GM18951 (cell line): ENCODE measurements around the gene ME1.
"Not testable (repeated sequence)": the region's sequence is repeated elsewhere in the genome, so short reads cannot be mapped to it uniquely, and the experiment has no call there.

Experiments used
- POLR2A ChIP-seq: IDR thresholded peaks from 4 replicates; pipeline ENCODE4 v1.6.1; 2011; ENCODE audit warnings: mild to moderate bottlenecking; ENCODE audit not compliant: insufficient read length, insufficient read depth; ENCODE audit errors: extremely low read depth
- in situ Hi-C: fragments of 300-500 bp; cut with MboI; formaldehyde crosslinking; loops from one replicate; pipeline ENCODE4 v1.12.0; 2022; ENCODE audit warnings: low sequenced_read_pairs, mixed read lengths, inconsistent platforms; ENCODE audit not compliant: unreplicated experiment

ME1 gene

DNA sequence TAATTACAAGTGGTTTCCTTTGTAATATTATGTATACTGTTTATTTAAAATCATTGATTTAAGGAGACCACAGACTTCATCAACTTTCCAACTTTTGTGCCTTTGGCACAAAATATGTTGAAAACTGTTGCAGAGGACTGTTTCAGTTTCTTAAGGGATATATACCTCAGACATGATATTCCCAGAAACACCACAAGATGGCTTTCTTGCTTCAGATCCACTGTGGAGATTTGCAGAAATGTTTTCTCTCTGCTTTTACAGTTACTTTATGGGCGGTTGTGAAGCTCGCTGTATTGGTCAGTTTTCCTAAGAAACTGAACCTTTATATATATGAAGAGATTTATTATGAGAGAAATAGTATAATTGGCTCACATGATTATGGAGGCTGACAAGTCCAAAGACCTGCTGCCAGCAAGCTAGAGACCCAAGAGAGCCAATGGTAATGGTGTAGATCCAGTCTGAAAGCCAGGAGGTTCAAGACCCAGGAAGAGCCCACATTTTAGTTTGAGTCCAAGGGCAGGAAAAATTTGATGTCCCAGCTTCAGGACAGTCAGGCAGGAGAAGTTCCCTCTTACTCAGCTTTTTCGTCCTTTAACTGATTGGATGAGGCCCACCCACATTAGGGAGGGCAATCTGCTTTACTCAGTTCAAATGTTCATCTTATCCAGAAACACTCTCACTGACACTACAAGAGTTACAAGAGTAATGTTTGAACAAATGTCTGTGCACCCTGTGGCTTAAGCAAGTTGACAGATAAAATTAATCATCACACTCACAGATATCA is 12.8 kb downstream of the ME1 start:
- in situ Hi-C loops, result no loop called here
- no peak for TF ChIP-seq POLR2A

DNA sequence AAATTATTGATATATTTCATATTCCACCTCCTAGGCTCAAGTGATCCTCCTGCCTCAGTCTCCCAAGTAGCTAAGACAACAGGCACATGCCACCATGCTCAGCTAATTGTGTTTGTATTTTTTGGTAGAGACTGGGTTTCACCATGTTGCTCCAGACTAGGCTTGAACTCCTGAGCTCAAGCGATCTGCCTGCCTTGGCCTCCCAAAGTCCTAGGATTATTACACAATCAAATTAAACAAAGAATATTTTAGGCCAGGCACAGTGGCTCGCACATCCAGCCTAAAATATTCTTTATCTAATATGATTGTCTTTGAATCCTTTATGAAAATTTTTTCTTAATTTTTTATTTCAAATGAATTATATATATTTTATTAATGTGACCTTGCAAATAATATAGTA is 17.8 kb downstream of the ME1 start:
- no peak for TF ChIP-seq POLR2A
- in situ Hi-C loops, result no loop called here

DNA sequence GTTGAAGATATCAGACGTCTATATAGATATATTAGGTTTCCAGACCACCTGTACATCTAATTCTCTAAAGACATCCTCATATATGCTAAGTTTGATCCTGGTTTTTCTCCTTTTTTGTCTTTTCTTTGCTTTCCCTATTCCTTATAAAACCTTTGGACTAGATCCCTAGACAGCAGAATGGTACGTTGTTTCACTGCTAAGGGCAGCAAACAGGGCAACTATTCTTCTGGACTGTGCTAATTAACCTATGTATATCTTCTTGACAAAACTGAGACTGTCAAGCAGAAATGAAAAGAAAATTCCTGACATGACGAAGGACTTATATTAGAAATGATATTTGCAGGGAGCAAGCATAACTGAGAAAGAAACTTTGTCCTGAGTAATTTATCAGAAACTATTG is 19.1 kb downstream of the ME1 start:
- TF ChIP-seq POLR2A, result no peak
- in situ Hi-C loops, result no loop called here

DNA sequence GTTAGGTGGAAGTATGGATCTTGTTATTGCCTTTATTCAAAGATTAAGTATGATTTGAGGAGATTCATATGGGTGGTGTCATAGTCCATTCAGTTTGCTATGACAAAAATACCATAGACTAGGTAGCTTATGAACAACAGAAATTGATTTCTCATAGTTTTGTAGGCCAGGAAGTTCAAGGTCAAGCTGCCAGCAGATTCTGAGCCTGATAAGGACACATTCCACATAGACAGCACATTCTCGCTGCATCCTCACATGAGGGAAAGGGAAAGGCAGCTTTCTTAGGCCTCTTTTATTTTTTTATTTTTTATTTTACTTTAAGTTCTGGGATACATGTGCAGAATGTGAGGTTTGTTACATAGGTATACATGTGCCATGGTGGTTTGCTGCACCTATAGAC is 27.7 kb downstream of the ME1 start:
- in situ Hi-C loops, result no loop called here
- TF ChIP-seq POLR2A, result no peak

DNA sequence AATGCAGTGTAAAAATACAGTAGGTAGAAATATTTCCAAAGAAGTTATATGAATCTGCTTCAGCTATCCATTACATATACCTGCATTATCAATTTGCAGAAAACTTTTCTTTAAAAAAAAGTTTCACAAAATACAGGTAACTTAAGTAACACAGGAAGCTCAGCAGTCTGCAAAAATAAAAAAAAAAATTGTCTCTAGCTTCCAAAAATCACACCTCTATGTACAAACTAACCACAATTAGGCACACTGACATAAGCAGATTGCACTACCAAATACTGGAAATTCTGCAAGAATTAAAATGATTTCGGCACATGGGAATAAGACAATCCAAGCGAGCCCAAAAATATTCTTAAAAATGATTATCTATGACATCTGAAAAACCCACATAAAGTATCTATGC is 41.2 kb downstream of the ME1 start:
- TF ChIP-seq POLR2A, result no peak
- in situ Hi-C loops, result no loop called here

DNA sequence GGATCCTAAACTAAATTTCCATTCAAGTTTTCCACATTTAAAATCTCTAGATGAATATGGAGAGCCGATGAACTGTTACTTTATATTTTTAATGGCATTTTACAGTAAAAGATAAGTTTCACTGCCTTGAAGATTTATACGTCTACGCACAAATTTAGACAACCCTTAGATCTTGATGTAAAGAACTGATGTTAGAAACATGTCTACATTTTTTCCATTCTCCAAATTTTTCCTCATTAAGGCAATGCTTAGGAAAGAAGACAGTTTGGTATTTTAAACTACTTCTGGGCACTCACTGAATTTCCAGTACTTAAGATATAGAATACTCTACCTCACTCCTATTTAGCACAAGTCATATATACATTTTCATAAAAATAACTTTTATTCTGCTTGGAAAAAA is 45.4 kb downstream of the ME1 start:
- no peak for TF ChIP-seq POLR2A
- in situ Hi-C loops, result no loop called here

DNA sequence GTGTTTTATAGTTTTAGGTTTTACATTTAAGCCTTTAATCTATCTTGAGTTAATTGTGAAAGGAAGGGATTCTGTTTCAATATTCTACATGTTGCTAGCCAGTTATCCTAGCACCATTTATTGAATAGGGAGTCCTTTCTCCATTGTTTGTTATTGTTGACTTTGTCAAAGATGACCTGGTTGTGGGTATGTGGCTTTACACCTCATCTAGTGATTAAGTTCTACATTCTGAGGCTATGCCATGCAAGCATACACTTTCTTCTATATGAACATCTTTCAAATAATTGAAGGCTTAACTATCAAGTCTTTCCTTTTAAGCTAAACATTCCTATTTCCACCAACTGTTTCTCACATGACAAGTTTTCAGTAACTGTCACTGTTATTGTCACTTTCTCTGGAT is 46.1 kb downstream of the ME1 start:
- no peak for TF ChIP-seq POLR2A

DNA sequence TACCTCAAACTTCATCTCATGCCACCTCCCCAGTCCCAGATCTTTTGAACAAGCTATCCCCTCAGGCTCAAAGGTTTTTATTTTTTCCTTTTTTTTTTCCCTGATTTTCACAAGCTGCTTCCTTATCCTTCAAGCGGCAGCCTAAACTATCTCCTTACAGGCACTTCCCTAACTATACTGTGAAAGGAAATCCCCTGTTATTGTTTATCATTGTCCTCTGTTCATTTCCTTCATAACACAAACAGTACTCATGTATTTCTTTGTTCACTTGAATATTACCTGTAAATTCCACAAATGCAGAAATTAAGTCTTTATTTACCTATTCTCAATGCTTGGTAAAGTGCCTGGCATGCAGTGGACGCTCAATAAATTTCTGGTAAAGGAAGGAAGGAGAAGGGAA is 48.9 kb downstream of the ME1 start:
- TF ChIP-seq POLR2A, result no peak
- in situ Hi-C loops, result no loop called here

More for the DNA sequence above, 46.1 kb downstream of the ME1 start:
- in situ Hi-C loops, result no loop called here

DNA sequence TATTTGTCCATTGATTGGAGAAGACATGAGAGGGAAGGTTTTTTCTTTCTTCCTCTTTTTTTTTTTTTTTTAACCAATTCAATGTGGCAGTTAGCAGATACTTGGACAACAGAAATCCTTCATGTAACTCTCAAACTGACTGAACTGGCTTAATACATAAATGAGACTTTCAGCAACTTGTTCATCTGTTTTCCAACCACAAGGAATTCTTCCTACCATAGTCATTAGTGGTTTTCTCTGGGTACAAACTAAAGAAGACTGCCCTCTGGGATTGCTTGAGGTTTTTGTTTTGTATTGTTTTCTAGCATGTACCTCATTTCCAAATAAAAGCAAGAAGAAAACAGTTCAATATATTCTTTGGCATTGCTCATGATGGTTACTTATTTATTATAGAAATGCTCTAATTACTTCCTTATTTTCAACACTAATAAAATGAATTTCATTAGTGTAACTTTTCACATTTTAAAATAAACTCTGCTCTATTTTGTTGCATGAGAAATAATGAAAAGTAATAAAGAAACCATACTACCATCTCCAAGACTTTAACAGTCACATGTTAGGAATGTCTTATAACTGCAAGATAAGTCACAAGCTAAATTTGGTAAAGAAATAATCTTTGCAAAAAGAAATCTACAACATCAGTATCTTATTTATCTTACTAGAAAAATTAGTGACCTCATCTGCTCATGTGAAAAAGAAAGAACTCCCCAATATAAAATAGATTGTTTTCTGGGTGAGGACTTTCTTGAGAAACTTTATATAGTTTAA is 52.0 kb downstream of the ME1 start:
- TF ChIP-seq POLR2A, result no peak
- in situ Hi-C loops, result no loop called here

DNA sequence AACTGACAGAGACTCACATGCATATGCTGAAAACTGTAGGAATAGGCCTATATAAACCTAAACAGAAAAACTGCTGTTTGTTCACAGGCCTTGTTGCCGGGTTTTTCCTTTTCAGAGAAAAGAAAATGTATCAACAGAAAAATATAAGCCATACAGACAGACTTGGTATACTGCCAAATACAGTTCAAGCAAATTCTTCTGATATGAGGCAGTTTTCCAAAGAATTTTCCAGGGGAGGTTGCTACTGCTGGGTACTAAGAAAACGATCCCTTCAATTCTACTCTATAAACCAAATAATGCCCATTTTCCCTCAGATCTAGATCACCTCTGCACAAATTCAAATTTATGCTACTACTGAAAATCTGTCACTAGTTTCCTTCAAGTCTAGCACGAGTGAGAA is 59.4 kb downstream of the ME1 start:
- TF ChIP-seq POLR2A, result no peak
- in situ Hi-C loops, result no loop called here

DNA sequence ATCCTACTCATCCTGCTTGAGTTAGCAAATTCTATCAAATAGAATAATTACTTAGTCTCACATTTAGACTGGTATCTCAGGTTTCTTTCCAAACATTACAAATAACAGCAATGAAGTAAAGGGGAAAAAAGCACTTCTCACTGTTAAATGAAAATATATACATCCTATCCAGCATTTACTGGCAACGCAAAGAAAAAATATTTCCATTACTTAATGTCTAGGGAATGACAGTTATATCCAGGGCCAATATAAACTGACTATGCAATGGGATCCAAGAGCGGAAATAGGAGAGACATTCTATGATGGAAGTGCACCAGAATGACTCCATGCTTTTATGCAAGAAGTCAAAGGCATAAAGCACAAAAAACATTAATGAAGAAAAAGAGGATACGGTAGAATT is 60.3 kb downstream of the ME1 start:
- in situ Hi-C loops, result no loop called here
- no peak for TF ChIP-seq POLR2A

DNA sequence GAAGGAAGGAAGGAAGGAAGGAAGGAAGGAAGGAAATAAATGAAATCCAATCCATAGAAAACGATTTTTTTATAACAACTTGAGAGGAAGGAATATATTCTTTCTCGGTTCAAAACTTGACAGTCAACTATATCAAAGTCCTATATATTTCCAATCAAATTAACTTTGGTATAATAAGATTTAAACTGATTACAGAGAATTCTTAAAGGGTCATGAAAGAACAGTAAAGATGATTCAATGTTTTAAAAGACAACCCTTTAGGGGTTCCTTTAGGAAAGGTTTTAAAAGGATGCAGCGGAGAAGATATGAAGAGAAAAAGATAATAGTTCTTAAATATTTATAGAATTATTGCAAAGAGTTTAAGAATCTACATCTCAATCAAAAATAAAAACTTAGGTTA is 61.2 kb downstream of the ME1 start:
- no peak for TF ChIP-seq POLR2A
- in situ Hi-C loops, result no loop called here

DNA sequence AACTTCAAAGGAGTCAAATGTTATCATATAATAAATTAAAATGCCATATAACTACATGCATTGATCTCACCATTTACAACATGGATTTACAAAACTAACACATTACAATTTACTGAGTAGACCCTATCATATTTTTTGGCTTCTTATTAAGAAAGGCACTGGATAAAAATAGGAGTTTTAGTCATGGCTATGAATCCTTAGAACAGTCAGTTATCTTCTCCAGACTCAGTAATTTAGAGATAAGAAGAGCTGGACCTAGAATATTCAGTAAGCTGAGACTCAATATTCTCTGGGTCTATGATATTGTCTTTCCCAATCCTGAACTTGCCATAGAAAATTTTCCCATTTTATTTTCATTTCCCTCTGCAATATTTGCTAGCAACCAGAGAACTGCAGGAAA is 62.3 kb downstream of the ME1 start:
- no peak for TF ChIP-seq POLR2A
- in situ Hi-C loops, result no loop called here

DNA sequence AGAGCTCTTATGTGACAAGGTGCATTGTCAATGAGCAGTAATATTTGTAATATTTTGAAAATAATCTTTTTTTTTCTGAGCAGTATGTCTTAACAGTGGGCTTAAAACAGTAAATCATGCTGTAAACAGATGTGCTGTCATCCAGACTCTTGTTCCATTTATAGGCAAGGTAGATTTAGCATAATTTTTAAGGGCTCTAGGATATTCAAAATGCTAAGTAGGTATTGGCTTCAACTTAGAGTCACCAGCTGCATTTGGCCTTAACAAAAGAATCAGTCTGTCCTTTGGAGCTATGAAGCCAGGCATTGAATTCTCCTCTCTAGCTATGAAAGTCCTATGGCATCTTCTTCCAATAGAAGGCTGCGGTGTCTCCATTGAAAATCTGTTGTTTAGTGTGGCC is 63.7 kb downstream of the ME1 start:
- in situ Hi-C loops, result no loop called here
- TF ChIP-seq POLR2A, result no peak

DNA sequence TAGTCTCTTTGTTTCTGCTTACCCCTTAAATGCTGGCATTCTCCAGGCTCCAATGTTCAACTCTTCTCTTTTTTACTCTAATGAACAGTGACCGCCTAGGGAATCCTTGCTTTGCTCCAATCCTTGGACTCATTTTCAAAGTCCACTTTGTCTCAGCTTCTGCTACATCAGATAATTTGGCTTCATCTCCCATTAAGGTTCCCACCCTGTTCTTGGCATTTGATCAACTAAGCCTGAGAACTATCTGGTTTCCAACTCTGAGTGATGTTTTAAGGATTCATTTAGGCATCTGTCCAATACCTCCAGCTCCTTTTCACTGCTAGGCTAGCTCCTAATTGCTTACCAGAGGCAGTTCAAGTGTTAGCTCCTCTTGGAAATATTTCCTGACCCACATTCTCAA is 64.9 kb downstream of the ME1 start:
- in situ Hi-C loops, result no loop called here
- no peak for TF ChIP-seq POLR2A

DNA sequence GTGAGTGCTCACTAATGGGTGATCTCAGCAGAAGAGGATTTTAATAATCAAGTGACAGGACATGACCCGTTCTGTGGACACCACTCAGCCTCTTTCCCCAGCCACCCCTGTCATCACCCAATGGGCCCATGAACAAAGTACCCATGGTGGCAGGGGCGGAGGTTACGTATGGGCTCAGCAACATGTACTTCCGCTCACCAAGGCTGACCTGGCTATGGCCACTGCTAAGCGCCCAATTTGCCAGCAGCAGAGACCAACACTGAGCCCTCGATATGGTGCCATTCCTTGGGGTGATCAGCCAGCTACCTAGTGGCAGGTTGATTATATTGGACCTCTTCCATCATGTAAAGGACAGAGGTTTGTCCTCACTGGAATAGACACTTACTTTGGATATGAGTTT is 68.5 kb downstream of the ME1 start:
- in situ Hi-C loops, result not testable (repeated sequence)
